Stimulated activated CD4-positive, alpha-beta T cell treated with anti-CD3 and anti-CD28 coated beads, Interleukin-4, amount 100 ng/mL, for 24 hours (primary cell): ENCODE data around the gene ACOD1.

Experiments used
- DNase-seq: peaks from one replicate; pipeline ENCODE4 v3.0.0-alpha.2; 2020

ACOD1 gene

DNA sequence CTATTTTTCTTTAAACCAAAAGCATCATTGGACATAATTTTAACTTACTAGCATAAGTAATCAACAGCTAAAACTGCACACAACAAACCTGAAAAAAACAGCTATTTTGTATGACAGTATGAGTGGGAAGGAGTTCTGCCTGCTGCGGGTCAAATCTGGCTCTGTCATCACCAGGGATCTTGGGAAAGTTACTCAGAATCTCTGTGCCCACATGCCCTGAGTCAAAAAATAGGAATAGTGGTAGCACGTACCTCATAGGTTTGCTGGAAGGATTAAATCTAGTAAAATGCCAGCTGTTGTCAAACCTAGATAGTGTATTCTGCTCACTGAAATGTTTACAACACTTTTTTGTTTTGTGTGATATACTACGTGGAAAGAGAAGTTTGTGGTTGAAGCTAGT lies 44.7 kb downstream of the ACOD1 start:
- no peak for DNase-seq

DNA sequence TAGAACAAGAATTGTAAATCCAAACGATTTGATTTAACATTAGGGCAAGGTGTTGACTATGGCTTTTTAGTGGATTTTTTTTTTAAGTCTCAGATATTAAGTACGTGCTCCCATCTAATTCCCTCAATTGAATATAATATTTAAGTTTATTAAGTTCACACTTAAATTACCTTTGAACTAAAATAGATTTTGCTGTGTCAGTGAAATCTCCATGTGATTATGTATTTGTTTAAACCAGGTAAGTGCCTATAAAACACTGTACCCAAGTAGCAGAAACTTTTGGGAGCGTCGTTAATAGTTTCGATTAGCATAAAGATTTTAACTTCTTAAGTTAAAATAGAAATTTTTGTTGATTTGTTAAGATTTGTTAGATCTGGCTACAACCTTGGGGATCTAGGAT lies 45.2 kb downstream of the ACOD1 start:
- DNase-seq, result no peak

DNA sequence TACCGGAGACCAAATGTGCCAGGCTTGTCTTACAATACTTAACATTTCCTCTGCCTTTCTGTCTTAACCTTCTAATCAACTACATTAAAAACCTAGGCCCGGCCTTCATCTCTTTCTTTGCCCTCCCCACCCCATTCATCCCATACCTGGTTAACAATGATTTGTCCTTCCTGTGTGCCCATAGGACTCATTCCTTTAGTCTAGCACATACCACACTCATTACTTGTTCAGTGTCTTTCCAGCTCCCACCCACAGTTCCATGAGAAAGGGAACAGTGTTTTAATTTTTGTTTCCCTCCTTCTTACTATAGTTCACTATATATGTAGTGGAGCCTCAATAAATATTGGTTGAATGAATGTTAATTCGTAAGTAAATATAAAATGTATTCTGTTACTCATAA lies 46.0 kb downstream of the ACOD1 start:
- DNase-seq, result no peak

DNA sequence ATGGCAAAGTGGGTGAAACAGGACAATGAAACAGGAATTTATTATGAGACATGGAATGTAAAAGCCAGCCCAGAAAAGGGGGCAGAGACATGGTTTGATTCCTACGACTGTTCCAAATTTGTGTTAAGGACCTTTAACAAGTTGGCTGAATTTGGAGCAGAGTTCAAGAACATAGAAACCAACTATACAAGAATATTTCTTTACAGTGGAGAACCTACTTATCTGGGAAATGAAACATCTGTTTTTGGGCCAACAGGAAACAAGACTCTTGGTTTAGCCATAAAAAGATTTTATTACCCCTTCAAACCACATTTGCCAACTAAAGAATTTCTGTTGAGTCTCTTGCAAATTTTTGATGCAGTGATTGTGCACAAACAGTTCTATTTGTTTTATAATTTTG lies 52.2 kb downstream of the ACOD1 start:
- DNase-seq, result no peak

DNA sequence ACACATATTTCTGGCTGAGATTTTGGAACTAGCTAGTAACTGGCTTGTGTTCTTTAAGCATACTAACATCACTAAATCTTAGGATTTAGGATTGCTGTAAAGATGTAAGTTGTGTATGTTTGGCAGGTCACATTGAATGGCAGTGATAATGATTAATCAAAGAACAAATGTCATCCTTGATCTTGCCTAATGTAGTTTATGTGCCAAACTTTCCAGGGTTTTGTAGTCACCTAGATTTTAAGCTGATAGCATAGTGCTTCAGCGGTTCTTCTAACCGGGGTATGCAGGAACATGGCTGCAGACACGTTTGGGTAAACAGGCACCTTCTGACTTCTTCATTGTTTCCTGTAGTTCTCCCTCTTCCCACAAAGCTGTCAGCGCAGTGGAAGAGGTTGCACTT lies 53.2 kb downstream of the ACOD1 start:
- no peak for DNase-seq

DNA sequence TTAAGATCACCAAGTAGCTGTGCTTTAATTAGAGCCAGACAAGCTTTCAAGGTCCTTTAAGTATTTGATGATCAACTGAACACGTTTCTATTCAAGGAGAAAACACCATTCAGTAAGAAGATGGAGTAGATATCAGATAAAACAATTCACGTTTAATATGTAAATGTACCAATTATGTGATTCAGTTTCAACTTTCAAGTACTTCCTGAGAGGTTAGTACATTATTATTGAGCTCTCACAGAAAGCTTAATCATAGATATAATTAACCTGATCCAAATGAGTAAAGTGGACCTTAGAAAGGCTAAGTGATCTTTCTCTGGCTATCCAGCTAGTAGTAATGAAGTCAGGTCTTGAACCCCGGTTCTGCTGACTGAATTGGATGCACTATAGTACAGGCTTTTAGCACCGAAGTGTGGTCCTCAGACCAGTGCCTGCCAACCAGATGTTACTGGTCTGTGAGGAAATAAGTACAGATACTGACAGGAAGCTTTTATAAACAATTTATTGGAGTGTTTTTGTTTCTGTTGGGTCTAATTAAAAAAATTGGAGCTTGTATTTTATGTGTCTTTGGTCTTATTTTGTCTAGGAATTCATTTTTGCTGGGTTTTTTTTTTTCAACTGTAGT lies 53.8 kb downstream of the ACOD1 start:
- no peak for DNase-seq

DNA sequence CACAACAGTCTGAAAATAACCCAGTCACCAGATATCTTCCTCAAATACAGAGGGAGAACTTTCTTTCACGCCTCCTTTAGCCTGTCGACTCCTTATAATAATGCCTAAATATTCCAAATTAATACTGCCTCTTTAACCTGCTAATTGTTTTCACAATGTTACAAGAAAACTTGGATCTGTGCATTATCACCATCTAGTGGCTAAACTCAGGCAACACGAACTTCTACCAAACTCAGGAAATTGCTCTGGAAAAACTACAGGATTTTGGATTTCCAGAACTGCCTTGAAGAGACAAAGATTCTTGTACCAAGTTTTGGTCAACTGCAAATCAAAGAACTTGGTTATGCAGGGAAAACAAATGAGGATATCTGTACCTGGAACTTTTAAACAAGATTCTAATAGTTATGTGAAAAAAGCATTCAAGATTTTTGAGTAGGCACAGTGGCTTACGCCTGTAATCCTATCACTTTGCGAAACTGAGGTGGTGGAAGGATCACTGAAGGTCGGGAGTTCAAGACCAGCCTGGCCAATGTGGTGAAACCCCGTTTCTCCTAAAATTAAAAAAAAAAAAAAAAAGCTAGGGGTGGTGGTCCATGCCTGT lies 54.4 kb downstream of the ACOD1 start:
- DNase-seq, result no peak
